OCI-LY7 (cell line): ENCODE results near the gene PPP3CA. TPM values are rescaled to one million over a fixed set of nuclear protein-coding genes. Genes with fewer than 3 reads are reported as not detected.

Experiments used
- BruUV-seq: library from RNA; stranded (reverse); fragments of 400-500 nt; replicated peaks from 2 replicates; lab custom pipeline; 2021; lab: Mats Ljungman, UMichigan
- CTCF ChIA-PET: fragments of 300-600 bp; sonication (Branson Sonifier 250); formaldehyde crosslinking; loops from one replicate; lab custom pipeline; 2022; ENCODE audit warnings: antibody characterized with exemption; ENCODE audit not compliant: unreplicated experiment; lab: Charles Lee
- POLR2A ChIA-PET: fragments of 300-600 bp; sonication (Branson Sonifier 250); formaldehyde crosslinking; loops from one replicate; lab custom pipeline; 2022; ENCODE audit warnings: antibody characterized with exemption; lab: Charles Lee
- DNase-seq: peaks from one replicate; pipeline ENCODE4 v3.0.0-alpha.2; 2015; ENCODE audit warnings: low spot score
- H2AFZ ChIP-seq: fragments of 200-600 bp; sonication (generic), shearing (Covaris generic); 2 replicates; pipeline ENCODE4 v1.6.1; 2014; ENCODE audit warnings: mild to moderate bottlenecking, antibody characterized with exemption, low read length, moderate library complexity
- H3K27ac ChIP-seq: fragments of 200-600 bp; sonication (generic); 2 replicates; pipeline ENCODE4 v1.5.1; 2014; ENCODE audit warnings: mixed run types, low read depth, mild to moderate bottlenecking, moderate library complexity, low read length, inconsistent platforms; ENCODE audit not compliant: poor library complexity, severe bottlenecking
- H3K36me3 ChIP-seq: fragments of 200-600 bp; sonication (generic); 2 replicates; pipeline ENCODE4 v1.6.1; 2014; ENCODE audit warnings: mild to moderate bottlenecking, antibody characterized with exemption, low read length, moderate library complexity, mixed read lengths; ENCODE audit not compliant: insufficient read depth
- H3K4me1 ChIP-seq: fragments of 200-600 bp; sonication (generic); 2 replicates; pipeline ENCODE4 v1.5.1; 2014; ENCODE audit warnings: mild to moderate bottlenecking, low read length; ENCODE audit not compliant: insufficient read depth, poor library complexity, severe bottlenecking
- H3K4me2 ChIP-seq: fragments of 200-600 bp; sonication (generic); 2 replicates; pipeline ENCODE4 v1.6.1; 2014; ENCODE audit warnings: mild to moderate bottlenecking, low read length
- H3K4me3 ChIP-seq: fragments of 200-600 bp; sonication (generic); 2 replicates; pipeline ENCODE4 v1.5.1; 2014; ENCODE audit warnings: mild to moderate bottlenecking, low read depth, low read length; ENCODE audit not compliant: poor library complexity, severe bottlenecking
- H3K79me2 ChIP-seq: fragments of 200-600 bp; sonication (generic); 2 replicates; pipeline ENCODE4 v1.6.1; 2016; ENCODE audit warnings: low read depth, mild to moderate bottlenecking, low read length, moderate library complexity, mixed read lengths; ENCODE audit not compliant: insufficient read depth
- H3K9me2 ChIP-seq: fragments of 200-600 bp; sonication (generic); 2 replicates; pipeline ENCODE4 v1.6.1; 2016; ENCODE audit warnings: mild to moderate bottlenecking, low read length, mixed read lengths; ENCODE audit not compliant: insufficient read depth
- H3K9me3 ChIP-seq: fragments of 200-600 bp; sonication (generic); 2 replicates; pipeline ENCODE4 v1.6.1; 2014; ENCODE audit warnings: mild to moderate bottlenecking, mixed run types, low read length, mixed read lengths
- H4K20me1 ChIP-seq: fragments of 200-600 bp; sonication (generic); 2 replicates; pipeline ENCODE4 v1.6.1; 2014; ENCODE audit warnings: mild to moderate bottlenecking, antibody characterized with exemption, low read length, moderate library complexity, mixed read lengths; ENCODE audit not compliant: insufficient read depth
- EZH2phosphoT487 ChIP-seq: fragments of 200-600 bp; sonication (generic); IDR thresholded peaks from 2 replicates; pipeline ENCODE4 v1.6.1; 2018; ENCODE audit warnings: low read depth, borderline replicate concordance, mild to moderate bottlenecking, mixed run types, antibody characterized with exemption, low read length, moderate library complexity, mixed read lengths
- intact Hi-C: fragments of 100-400 bp; cut with micrococcal nuclease; formaldehyde crosslinking; loops from one replicate; pipeline ENCODE4 v1.10.0; 2022; ENCODE audit not compliant: unreplicated experiment
- total RNA-seq, 2 experiments: library from RNA; depleted of rRNA in 1 of 2; stranded (reverse); fragments of >200 nt in 1 of 2; shearing (Covaris generic) in 1 of 2; gene quantifications; 2 replicates each; pipeline ENCODE4 v1.2.3, GENCODE V29; 2014 to 2022
- TF ChIP-seq, protein P1 (sequence below): fragments of 200-600 bp; sonication (generic); conservative IDR thresholded peaks from 2 replicates; pipeline ENCODE4 v1.5.1; 2014; ENCODE audit warnings: mild to moderate bottlenecking, antibody characterized with exemption, low read length, moderate library complexity, mixed read lengths

Gene PPP3CA
- total RNA-seq, 2 experiments from 2014 or later: 9.2 to 13.6 TPM

DNA sequence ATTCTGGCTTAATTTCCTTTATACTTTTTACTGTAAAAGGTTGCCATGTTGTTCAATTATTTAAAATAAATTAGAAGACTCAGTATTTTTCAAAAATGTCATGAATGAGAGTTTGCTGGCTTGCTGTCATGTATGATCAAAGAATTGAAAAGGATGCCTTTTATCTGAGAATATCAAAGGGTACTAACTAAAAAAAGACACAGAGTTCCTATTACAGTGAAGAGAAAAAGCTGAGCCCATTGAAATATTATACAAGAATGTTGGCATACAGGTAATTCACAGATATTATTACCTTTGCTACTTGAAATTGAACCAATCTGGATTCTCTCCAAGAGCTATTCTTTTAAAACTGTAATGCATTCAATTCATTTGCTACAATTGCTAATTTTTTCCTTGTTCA lies 200.0 kb downstream of the PPP3CA start:
- Histone ChIP-seq H3K9me3 (no peaks in the 10 kb centered on the region), H3K4me2 (no peak overlapping the region), H3K27ac (no peak overlapping the region), H3K9me2 (no peaks in the 10 kb centered on the region), H4K20me1 (no peaks in the 10 kb centered on the region), H3K79me2 (no peaks in the 10 kb centered on the region), H2AFZ (no peak overlapping the region), H3K4me3 (no peak overlapping the region), H3K36me3 (no peaks in the 10 kb centered on the region), H3K4me1 (peaks cover under 1% of the 10 kb centered on the region)
- BruUV-seq: no TSS peak
- no peak for DNase-seq
- CTCF ChIA-PET: no interaction called here
- intact Hi-C loops: no loop called here
- POLR2A ChIA-PET: interaction anchor here (0.6 to 5.3 kb wide), 3 partner anchors 10 to 143 kb away, joined by 4 to 28 read pairs (median 6); no protein-coding TSS in a partner anchor
- TF ChIP-seq, protein P1, sequence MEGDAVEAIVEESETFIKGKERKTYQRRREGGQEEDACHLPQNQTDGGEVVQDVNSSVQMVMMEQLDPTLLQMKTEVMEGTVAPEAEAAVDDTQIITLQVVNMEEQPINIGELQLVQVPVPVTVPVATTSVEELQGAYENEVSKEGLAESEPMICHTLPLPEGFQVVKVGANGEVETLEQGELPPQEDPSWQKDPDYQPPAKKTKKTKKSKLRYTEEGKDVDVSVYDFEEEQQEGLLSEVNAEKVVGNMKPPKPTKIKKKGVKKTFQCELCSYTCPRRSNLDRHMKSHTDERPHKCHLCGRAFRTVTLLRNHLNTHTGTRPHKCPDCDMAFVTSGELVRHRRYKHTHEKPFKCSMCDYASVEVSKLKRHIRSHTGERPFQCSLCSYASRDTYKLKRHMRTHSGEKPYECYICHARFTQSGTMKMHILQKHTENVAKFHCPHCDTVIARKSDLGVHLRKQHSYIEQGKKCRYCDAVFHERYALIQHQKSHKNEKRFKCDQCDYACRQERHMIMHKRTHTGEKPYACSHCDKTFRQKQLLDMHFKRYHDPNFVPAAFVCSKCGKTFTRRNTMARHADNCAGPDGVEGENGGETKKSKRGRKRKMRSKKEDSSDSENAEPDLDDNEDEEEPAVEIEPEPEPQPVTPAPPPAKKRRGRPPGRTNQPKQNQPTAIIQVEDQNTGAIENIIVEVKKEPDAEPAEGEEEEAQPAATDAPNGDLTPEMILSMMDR: no peak
- no peak for TF ChIP-seq EZH2phosphoT487

DNA sequence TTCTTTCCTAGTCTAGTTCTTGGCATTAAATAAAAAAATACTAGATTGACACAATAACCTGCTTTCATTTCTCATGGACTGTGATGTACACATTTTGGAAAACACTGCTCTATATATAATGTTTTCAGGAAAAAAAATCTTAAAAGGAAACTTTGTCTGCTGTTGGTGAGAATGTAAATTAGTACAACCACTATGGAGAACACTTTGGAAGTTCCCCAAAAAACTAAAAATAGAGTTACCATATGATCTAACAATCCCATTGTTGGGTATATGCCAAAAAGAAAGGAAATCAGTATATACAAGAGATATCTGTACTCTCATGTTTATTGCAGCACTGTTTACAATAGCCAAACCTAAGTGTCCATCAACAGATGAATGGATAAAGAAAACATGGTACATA lies 202.3 kb downstream of the PPP3CA start:
- BruUV-seq: no TSS peak
- Histone ChIP-seq H3K4me2 (no peak overlapping the region), H4K20me1 (no peaks in the 10 kb centered on the region), H3K4me1 (peaks cover 20% of the 10 kb centered on the region), H2AFZ (no peak overlapping the region), H3K9me2 (no peaks in the 10 kb centered on the region), H3K9me3 (no peaks in the 10 kb centered on the region), H3K4me3 (no peak overlapping the region), H3K79me2 (no peaks in the 10 kb centered on the region), H3K36me3 (no peaks in the 10 kb centered on the region), H3K27ac (no peak overlapping the region)
- no peak for TF ChIP-seq EZH2phosphoT487
- TF ChIP-seq, protein P1: no peak
- ChIA-PET POLR2A (interaction anchor here (0.7 kb wide), 1 partner anchor 9 kb away, joined by 3 read pairs; no protein-coding TSS in a partner anchor), CTCF (no interaction called here)
- no peak for DNase-seq
- intact Hi-C loops: no loop called here

DNA sequence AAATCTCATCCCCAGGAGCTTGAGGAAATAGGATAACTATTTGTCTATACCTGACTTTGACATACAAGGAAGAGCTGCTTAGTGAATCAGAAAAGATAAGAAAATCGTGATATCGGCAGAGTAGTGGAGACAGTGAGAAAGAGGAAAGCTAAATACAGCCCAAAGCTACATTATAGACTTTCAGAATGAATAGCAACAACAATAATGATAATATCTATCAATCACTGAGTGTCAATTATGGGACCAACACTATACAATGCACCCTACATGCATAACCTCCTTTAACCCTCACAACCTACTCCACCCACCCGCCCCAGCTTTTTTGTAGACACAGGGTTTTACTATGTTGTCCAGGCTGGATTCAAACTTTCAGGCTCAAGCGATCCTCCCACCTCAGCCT lies 205.1 kb downstream of the PPP3CA start:
- no peak overlapping the region; the same call in 1 of the 2 replicates for H2AFZ ChIP-seq
- peaks cover 23% of the 10 kb centered on the region for H3K4me1 ChIP-seq
- no TSS peak for BruUV-seq
- no peak for TF ChIP-seq EZH2phosphoT487
- TF ChIP-seq, protein P1: no peak
- no peak overlapping the region for H3K27ac ChIP-seq
- H3K36me3 ChIP-seq: no peaks in the 10 kb centered on the region
- intact Hi-C loops: no loop called here
- H3K79me2 ChIP-seq: no peaks in the 10 kb centered on the region
- no peak for DNase-seq
- ChIA-PET POLR2A (interaction anchor here (0.6 kb wide), 1 partner anchor 25 kb away, joined by 3 read pairs; no protein-coding TSS in a partner anchor), CTCF (interaction anchor here (0.7 kb wide), 1 partner anchor 15 kb away, joined by 3 read pairs; no protein-coding TSS in a partner anchor)
- no peak overlapping the region for H3K4me3 ChIP-seq
- no peaks in the 10 kb centered on the region for H3K9me3 ChIP-seq
- no peaks in the 10 kb centered on the region for H4K20me1 ChIP-seq
- H3K4me2 ChIP-seq: peak overlapping the region; percentile 40; the same call in 1 of the 2 replicates
- H3K9me2 ChIP-seq: no peaks in the 10 kb centered on the region
